Measurements from ENCODE around the gene HSPE1. TPM values are rescaled to one million over a fixed set of nuclear protein-coding genes. Genes with fewer than 3 reads are reported as not detected.
"Not testable (repeated sequence)": the region's sequence is repeated elsewhere in the genome, so short reads cannot be mapped to it uniquely, and the experiment has no call there.

HSPE1 gene
- total RNA-seq, 4 donors from 2014 or later = 3.4 to 151 (median 56.4) TPM

GRCh38 chr2:197477797-197478196 is 22.4 kb upstream of the HSPE1 start:
- H3K4me3 ChIP-seq = no peak overlapping the region
- peaks cover 0 to 41% (median 19%) of the 10 kb centered on the region in 4 donors for H3K36me3 ChIP-seq
- H3K27me3 ChIP-seq = no peaks in the 10 kb centered on the region
- H3K9me3 ChIP-seq = peaks cover 0 to 4% of the 10 kb centered on the region in 2 donors
- 84 to 96% methylated on average over 3 of the region's 3 CpGs for WGBS, 2 donors (ENCODE audit: low coverage in 1 of 2)
- DNase-seq = no peak
- H3K27ac ChIP-seq = no peak overlapping the region
- H3K4me1 ChIP-seq = no peaks in the 10 kb centered on the region
- intact Hi-C loops (cut with DNase I; ENCODE audit: low total_unique reads) (no loop called here), in situ Hi-C loops (cut with MboI; ENCODE audit: low pct_ligation_motif_present in 1 of 4, low pct_unique_long_range_greater_than_20kb in 1 of 4, low sequenced_read_pairs in 3 of 4) (no loop called here)
- no peak for TF ChIP-seq POLR2A (IDR thresholded peaks at IDR 0.05)
- TF ChIP-seq EP300 (IDR thresholded peaks at IDR 0.05; ENCODE audit: low read depth) = no peak
- no peak for TF ChIP-seq POLR2AphosphoS5 (IDR thresholded peaks at IDR 0.05)
- no peak for TF ChIP-seq CTCF (IDR thresholded peaks at IDR 0.05)

- H3K27ac ChIP-seq = no peak overlapping the region
- H3K9me3 ChIP-seq = peaks cover 6 to 15% of the 10 kb centered on the region in 2 donors
- no peaks in the 10 kb centered on the region for H3K27me3 ChIP-seq
- no peaks in the 10 kb centered on the region for H3K4me1 ChIP-seq
- in situ Hi-C loops (cut with MboI; ENCODE audit: low pct_ligation_motif_present in 1 of 4, low pct_unique_long_range_greater_than_20kb in 1 of 4, low sequenced_read_pairs in 3 of 4) = no loop called here
- intact Hi-C loops (cut with DNase I; ENCODE audit: low total_unique reads) = no loop called here
- H3K4me3 ChIP-seq = no peak overlapping the region
- TF ChIP-seq EP300 (IDR thresholded peaks at IDR 0.05; ENCODE audit: low read depth) = no peak
- no peak for TF ChIP-seq CTCF (IDR thresholded peaks at IDR 0.05)
- TF ChIP-seq POLR2A (IDR thresholded peaks at IDR 0.05) = no peak
- no peak for TF ChIP-seq POLR2AphosphoS5 (IDR thresholded peaks at IDR 0.05)
- H3K36me3 ChIP-seq = peaks cover 0 to 25% (median 10%) of the 10 kb centered on the region in 4 donors
- no peak for DNase-seq
- 97 to 100% methylated on average over 2 to 9 of the region's 9 CpGs for WGBS, 2 donors (ENCODE audit: low coverage in 1 of 2)
These were observed 19.8 kb upstream of the HSPE1 start for GRCh38 chr2:197480165-197481036.

- H3K4me3 ChIP-seq; H3K27me3 ChIP-seq; H3K4me1 ChIP-seq; H3K27ac ChIP-seq; DNase-seq; in situ Hi-C loops (cut with MboI; ENCODE audit: low pct_ligation_motif_present in 1 of 4, low pct_unique_long_range_greater_than_20kb in 1 of 4, low sequenced_read_pairs in 3 of 4); intact Hi-C loops (cut with DNase I; ENCODE audit: low total_unique reads): not testable (repeated sequence)
- peaks cover 6 to 15% of the 10 kb centered on the region in 2 donors for H3K9me3 ChIP-seq
- 89% methylated on average over 3 of the region's 3 CpGs; no CpG with 5 or more reads in 1 of the 2 donors for WGBS, 2 donors (ENCODE audit: low coverage in 1 of 2)
- H3K36me3 ChIP-seq = peaks cover 0 to 37% (median 12%) of the 10 kb centered on the region in 4 donors
These were observed 15.9 kb upstream of the HSPE1 start for GRCh38 chr2:197484248-197484647.

- Histone ChIP-seq H3K27me3 (no peaks in the 10 kb centered on the region), H3K36me3 (peaks cover 0 to 53% (median 21%) of the 10 kb centered on the region in 4 donors), H3K4me3 (no peak overlapping the region), H3K4me1 (no peaks in the 10 kb centered on the region), H3K9me3 (peaks cover 6 to 15% of the 10 kb centered on the region in 2 donors), H3K27ac (no peak overlapping the region)
- 86 to 92% methylated on average over 2 of the region's 2 CpGs for WGBS, 2 donors (ENCODE audit: low coverage in 1 of 2)
- DNase-seq = no peak
- in situ Hi-C loops (cut with MboI; ENCODE audit: low pct_ligation_motif_present in 1 of 4, low pct_unique_long_range_greater_than_20kb in 1 of 4, low sequenced_read_pairs in 3 of 4) (no loop called here), intact Hi-C loops (cut with DNase I; ENCODE audit: low total_unique reads) (no loop called here)
- TF ChIP-seq CTCF (IDR thresholded peaks at IDR 0.05) (no peak), POLR2AphosphoS5 (IDR thresholded peaks at IDR 0.05) (no peak), POLR2A (IDR thresholded peaks at IDR 0.05) (no peak), EP300 (IDR thresholded peaks at IDR 0.05; ENCODE audit: low read depth) (no peak)
These were observed 14.0 kb upstream of the HSPE1 start for GRCh38 chr2:197486175-197486574.

Data from transverse colon (tissue), 4 donors.